ENCODE measurements around the gene RAP2A. TPM values are rescaled to one million over a fixed set of nuclear protein-coding genes. Genes with fewer than 3 reads are reported as not detected.

RAP2A gene
- total and polyA plus RNA-seq, 10 of the 15 experiments (the other 5 are each of a cell fraction or from before 2014, with no cell fraction given) = 3.5 to 35.1 (median 14.9) TPM

DNA sequence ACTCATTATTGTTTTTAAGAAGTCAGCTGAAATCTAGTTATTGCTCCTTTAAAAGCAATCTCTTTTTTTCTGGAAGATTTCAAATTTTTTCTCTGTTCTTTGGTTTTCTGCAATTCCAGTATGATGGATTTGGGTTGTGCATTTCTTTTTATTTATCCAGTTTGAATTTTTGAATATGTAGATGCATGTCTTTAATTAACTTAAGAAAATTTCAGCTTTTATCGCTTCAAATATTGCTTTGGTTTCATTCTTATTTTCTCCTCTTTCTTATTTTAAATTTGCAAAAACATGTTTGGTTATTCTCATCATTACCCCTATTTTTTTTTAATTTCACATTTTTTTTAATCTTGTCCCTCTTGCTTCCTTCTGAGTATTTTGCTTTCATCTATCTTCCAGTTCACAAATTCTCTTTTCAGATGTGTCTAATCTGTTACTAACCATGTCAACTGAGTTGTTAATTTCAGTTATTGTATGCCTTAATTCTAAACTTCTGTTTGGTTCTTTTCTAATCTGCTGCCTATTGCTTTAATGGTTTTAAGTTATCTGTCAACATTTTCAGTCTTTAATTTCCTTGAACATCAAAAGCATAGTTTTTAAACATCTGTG lies 56.8 kb downstream of the RAP2A start:
- Histone ChIP-seq H3K9ac (ENCODE audit: control insufficient read depth, insufficient read depth, low read length) (no peak overlapping the region), H3K9me3 (replicated peaks; ENCODE audit: control insufficient read depth, insufficient read depth, low read length) (no peaks in the 10 kb centered on the region), H2AFZ (ENCODE audit: control insufficient read depth, low read depth, low read length) (no peak overlapping the region), H3K4me3 (no peak overlapping the region), H3K27ac (ENCODE audit: control insufficient read depth, insufficient read depth) (no peak overlapping the region), H3K4me1 (ENCODE audit: control insufficient read depth, insufficient read depth, low read length) (no peaks in the 10 kb centered on the region), H3K4me2 (ENCODE audit: control insufficient read depth, insufficient read depth) (no peak overlapping the region), H3K27me3 (replicated peaks in 1 of 2; ENCODE audit: control insufficient read depth in 2 of 2, insufficient read depth in 2 of 2, low read length in 1 of 2) (no peaks in the 10 kb centered on the region), H4K20me1 (ENCODE audit: control insufficient read depth, insufficient read depth) (no peaks in the 10 kb centered on the region), H3K36me3 (ENCODE audit: control insufficient read depth in 2 of 2, insufficient read depth in 2 of 2, low read length in 1 of 2) (no peaks in the 10 kb centered on the region), H3K79me2 (ENCODE audit: control insufficient read depth, insufficient read depth, low read length) (no peaks in the 10 kb centered on the region)
- WGBS (ENCODE audit: insufficient coverage, insufficient replicate concordance, low lambda C conversion rate, missing lambda C conversion rate) = 47% methylated on average over 1 of the region's 1 CpG
- BruUV-seq (replicated peaks) = no TSS peak
- in situ Hi-C loops (cut with MboI) = no loop called here
- FAIRE-seq = no peak
- TF ChIP-seq PML (IDR thresholded peaks at IDR 0.05; ENCODE audit: low read length) (no peak), HDGF (IDR thresholded peaks at IDR 0.05) (no peak), BCL11A (IDR thresholded peaks at IDR 0.05; ENCODE audit: low read depth, low read length) (no peak), EED (IDR thresholded peaks at IDR 0.05; ENCODE audit: low read depth) (no peak), STAT3 (IDR thresholded peaks at IDR 0.05; ENCODE audit: low read depth, low read length) (no peak), POLR2AphosphoS2 (IDR thresholded peaks at IDR 0.05; ENCODE audit: low read depth, low read length) (no peak), PKNOX1 (IDR thresholded peaks at IDR 0.05) (no peak), SREBF1 (IDR thresholded peaks at IDR 0.05; ENCODE audit: low read length) (no peak), ZNF24 (IDR thresholded peaks at IDR 0.05) (no peak), JUND (IDR thresholded peaks at IDR 0.05; ENCODE audit: low read depth, low read length) (no peak), CHD2 (IDR thresholded peaks at IDR 0.05; ENCODE audit: borderline replicate concordance, low read depth, low read length) (no peak), ZNF217 (IDR thresholded peaks at IDR 0.05) (no peak), YY1 (IDR thresholded peaks at IDR 0.05; ENCODE audit: low read depth, low read length) (no peak), ZSCAN29 (IDR thresholded peaks at IDR 0.05) (no peak), ZZZ3 (IDR thresholded peaks at IDR 0.05; ENCODE audit: control insufficient read depth, insufficient read length, low read depth) (no peak), CEBPB (IDR thresholded peaks at IDR 0.05; ENCODE audit: borderline replicate concordance in 1 of 2, low read depth in 2 of 2, low read length in 2 of 2) (no peak), ZBTB4 (CRISPR knock-in tag; IDR thresholded peaks at IDR 0.05) (no peak), TCF7 (IDR thresholded peaks at IDR 0.05; ENCODE audit: borderline replicate concordance) (no peak)
- TF ChIP-seq, protein P1, sequence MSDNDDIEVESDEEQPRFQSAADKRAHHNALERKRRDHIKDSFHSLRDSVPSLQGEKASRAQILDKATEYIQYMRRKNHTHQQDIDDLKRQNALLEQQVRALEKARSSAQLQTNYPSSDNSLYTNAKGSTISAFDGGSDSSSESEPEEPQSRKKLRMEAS (IDR thresholded peaks at IDR 0.05; ENCODE audit: low read depth, low read length) = no peak
- ChIA-PET POLR2A (no interaction called here), SMC1A (ENCODE audit: uncharacterized antibody, unreplicated experiment) (no interaction called here), RAD21 (ENCODE audit: unreplicated experiment) (no interaction called here), CTCF (no interaction called here)
- intact Hi-C loops (cut with micrococcal nuclease; ENCODE audit: unreplicated experiment) = no loop called here
- DNase-seq (ENCODE audit: low read depth, low spot score) = no peak
- no peak for ATAC-seq
